ENCODE results near the gene S100A7A.

The S100A7A gene

GRCh38 chr1:153415850-153416570 lies at the start of gene S100A7A:
Gene S100A7A (plus strand): TSS chr1:153416520. CDS start chr1:153418083, 1,563 bp downstream.
- Histone ChIP-seq H2AFZ (ENCODE audit: low read length, unreplicated experiment) (no peak within 1 kb of the TSS), H3K4me1 (ENCODE audit: control insufficient read depth, insufficient read depth, low read length, unreplicated experiment) (no peaks in the 10 kb centered on the region), H3K4me3 (ENCODE audit: low read depth, low read length) (no peak within 1 kb of the TSS), H3K27ac (ENCODE audit: low read depth, low read length) (no peak within 1 kb of the TSS), H3K36me3 (ENCODE audit: insufficient read depth, low read length) (no peaks in the 10 kb centered on the region), H3K79me2 (ENCODE audit: control insufficient read depth, insufficient read depth, low read length, unreplicated experiment) (no peaks in the 10 kb centered on the region), H3K27me3 (ENCODE audit: insufficient read depth, low read length) (peaks cover 24% of the 10 kb centered on the region)

- Histone ChIP-seq H3K27me3 (ENCODE audit: insufficient read depth, low read length) (peaks cover 75% of the 10 kb centered on the region), H2AFZ (ENCODE audit: low read length, unreplicated experiment) (no peak overlapping the region), H3K36me3 (ENCODE audit: insufficient read depth, low read length) (no peaks in the 10 kb centered on the region), H3K27ac (ENCODE audit: low read depth, low read length) (no peak overlapping the region), H3K79me2 (ENCODE audit: control insufficient read depth, insufficient read depth, low read length, unreplicated experiment) (no peaks in the 10 kb centered on the region), H3K4me1 (ENCODE audit: control insufficient read depth, insufficient read depth, low read length, unreplicated experiment) (no peaks in the 10 kb centered on the region), H3K4me3 (ENCODE audit: low read depth, low read length) (no peak overlapping the region)
These were observed 49.2 kb upstream of the S100A7A start for GRCh38 chr1:153367090-153367489.

DNA sequence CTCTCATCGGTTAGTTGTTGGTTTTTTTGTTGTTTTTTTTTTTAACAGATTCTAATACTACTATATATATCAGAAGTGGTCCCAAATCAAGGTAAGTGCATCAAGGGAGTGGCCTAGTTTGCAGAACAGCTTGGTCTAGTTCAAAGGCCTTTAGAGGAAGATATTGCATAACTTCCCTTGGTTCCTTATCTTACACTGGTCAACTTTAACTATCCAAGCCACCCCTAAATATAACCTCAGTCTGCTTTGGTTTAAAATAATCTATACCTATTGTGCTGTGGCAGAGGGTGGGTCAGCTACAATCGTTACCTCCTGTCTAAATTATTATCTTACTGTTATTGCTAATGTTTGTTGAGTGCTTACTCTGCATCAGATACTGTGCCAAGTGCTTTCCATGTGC lies 47.8 kb upstream of the S100A7A start:
- Histone ChIP-seq H3K36me3 (ENCODE audit: insufficient read depth, low read length) (no peaks in the 10 kb centered on the region), H3K4me1 (ENCODE audit: control insufficient read depth, insufficient read depth, low read length, unreplicated experiment) (no peaks in the 10 kb centered on the region)

GRCh38 chr1:153370146-153370545 lies 46.2 kb upstream of the S100A7A start:
- Histone ChIP-seq H3K27ac (ENCODE audit: low read depth, low read length) (no peak overlapping the region), H3K36me3 (ENCODE audit: insufficient read depth, low read length) (no peaks in the 10 kb centered on the region), H3K4me1 (ENCODE audit: control insufficient read depth, insufficient read depth, low read length, unreplicated experiment) (no peaks in the 10 kb centered on the region), H3K27me3 (ENCODE audit: insufficient read depth, low read length) (peaks cover 65% of the 10 kb centered on the region), H3K79me2 (ENCODE audit: control insufficient read depth, insufficient read depth, low read length, unreplicated experiment) (no peaks in the 10 kb centered on the region), H3K4me3 (ENCODE audit: low read depth, low read length) (no peak overlapping the region), H2AFZ (ENCODE audit: low read length, unreplicated experiment) (no peak overlapping the region)

More for the DNA sequence above, 47.8 kb upstream of the S100A7A start:
- H2AFZ ChIP-seq (ENCODE audit: low read length, unreplicated experiment) = no peak overlapping the region
- H3K27me3 ChIP-seq (ENCODE audit: insufficient read depth, low read length) = peaks cover 72% of the 10 kb centered on the region
- no peaks in the 10 kb centered on the region for H3K79me2 ChIP-seq (ENCODE audit: control insufficient read depth, insufficient read depth, low read length, unreplicated experiment)
- H3K27ac ChIP-seq (ENCODE audit: low read depth, low read length) = no peak overlapping the region
- H3K4me3 ChIP-seq (ENCODE audit: low read depth, low read length) = no peak overlapping the region

DNA sequence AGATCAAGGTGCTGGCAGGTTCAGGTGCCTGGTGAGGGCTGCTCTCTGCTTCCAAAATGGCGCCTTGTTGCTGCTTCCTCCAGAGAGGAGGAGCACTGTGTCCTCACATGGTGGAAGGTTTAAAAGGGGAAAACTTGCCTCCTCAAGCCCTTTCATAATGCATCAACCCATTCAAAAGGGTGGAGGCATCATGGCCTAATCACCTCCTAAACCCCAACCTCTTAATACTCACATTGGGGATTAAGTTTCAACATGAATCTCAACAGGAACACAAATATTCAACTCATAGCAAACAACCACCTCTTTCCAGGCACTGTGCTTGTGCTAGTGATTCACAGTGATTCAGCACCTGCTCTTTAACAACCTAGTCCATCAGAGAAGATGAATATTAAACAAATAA lies 45.1 kb upstream of the S100A7A start:
- no peaks in the 10 kb centered on the region for H3K79me2 ChIP-seq (ENCODE audit: control insufficient read depth, insufficient read depth, low read length, unreplicated experiment)
- no peaks in the 10 kb centered on the region for H3K36me3 ChIP-seq (ENCODE audit: insufficient read depth, low read length)
- H3K4me3 ChIP-seq (ENCODE audit: low read depth, low read length) = no peak overlapping the region
- H3K27me3 ChIP-seq (ENCODE audit: insufficient read depth, low read length) = peaks cover 55% of the 10 kb centered on the region
- no peaks in the 10 kb centered on the region for H3K4me1 ChIP-seq (ENCODE audit: control insufficient read depth, insufficient read depth, low read length, unreplicated experiment)
- H3K27ac ChIP-seq (ENCODE audit: low read depth, low read length) = no peak overlapping the region
- H2AFZ ChIP-seq (ENCODE audit: low read length, unreplicated experiment) = no peak overlapping the region

DNA sequence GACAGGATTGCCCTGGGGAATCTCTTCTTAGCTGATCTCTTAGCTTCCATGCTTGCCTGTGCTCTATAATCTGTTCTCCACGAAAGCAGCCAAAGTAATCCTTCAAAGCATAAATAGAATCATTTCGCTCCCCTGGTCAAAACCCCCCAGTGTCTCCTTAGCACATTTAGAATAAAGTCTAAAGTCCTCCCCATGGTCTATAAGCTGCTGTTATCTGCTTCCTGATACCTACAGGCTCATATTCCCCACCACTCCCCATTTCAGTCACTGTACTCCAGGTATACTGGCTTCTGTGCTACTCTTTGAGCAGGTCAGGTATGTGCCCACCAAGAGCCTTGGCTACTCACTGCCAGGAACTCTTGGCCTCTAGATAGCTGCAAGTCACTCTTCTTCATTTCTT lies 43.7 kb upstream of the S100A7A start:
- no peaks in the 10 kb centered on the region for H3K79me2 ChIP-seq (ENCODE audit: control insufficient read depth, insufficient read depth, low read length, unreplicated experiment)
- no peaks in the 10 kb centered on the region for H3K36me3 ChIP-seq (ENCODE audit: insufficient read depth, low read length)
- peaks cover 54% of the 10 kb centered on the region for H3K27me3 ChIP-seq (ENCODE audit: insufficient read depth, low read length)
- H3K27ac ChIP-seq (ENCODE audit: low read depth, low read length) = no peak overlapping the region
- no peak overlapping the region for H3K4me3 ChIP-seq (ENCODE audit: low read depth, low read length)
- no peaks in the 10 kb centered on the region for H3K4me1 ChIP-seq (ENCODE audit: control insufficient read depth, insufficient read depth, low read length, unreplicated experiment)
- H2AFZ ChIP-seq (ENCODE audit: low read length, unreplicated experiment) = no peak overlapping the region

DNA sequence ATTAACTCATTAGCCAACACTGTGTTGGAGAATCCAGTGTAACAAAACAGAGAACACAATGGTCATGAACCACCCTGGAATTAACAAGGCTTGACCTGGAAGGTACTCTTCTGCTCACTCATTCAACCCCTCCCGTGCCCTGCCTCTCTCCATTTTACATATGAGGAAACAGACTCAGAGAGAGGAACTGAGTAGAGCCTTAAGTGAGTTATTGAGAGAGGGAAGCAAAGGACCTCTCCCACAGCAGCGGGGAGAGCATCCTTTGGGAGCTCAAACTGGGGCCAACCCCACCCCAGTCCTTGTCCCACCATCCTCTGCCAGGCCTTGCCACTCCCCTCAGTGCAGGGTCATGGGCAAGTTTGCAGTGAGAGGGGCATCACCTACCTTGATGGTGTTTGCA lies 42.2 kb upstream of the S100A7A start:
- Histone ChIP-seq H3K79me2 (ENCODE audit: control insufficient read depth, insufficient read depth, low read length, unreplicated experiment) (no peaks in the 10 kb centered on the region), H2AFZ (ENCODE audit: low read length, unreplicated experiment) (no peak overlapping the region), H3K27ac (ENCODE audit: low read depth, low read length) (no peak overlapping the region), H3K4me3 (ENCODE audit: low read depth, low read length) (no peak overlapping the region), H3K36me3 (ENCODE audit: insufficient read depth, low read length) (no peaks in the 10 kb centered on the region), H3K27me3 (ENCODE audit: insufficient read depth, low read length) (peaks cover 66% of the 10 kb centered on the region), H3K4me1 (ENCODE audit: control insufficient read depth, insufficient read depth, low read length, unreplicated experiment) (no peaks in the 10 kb centered on the region)

DNA sequence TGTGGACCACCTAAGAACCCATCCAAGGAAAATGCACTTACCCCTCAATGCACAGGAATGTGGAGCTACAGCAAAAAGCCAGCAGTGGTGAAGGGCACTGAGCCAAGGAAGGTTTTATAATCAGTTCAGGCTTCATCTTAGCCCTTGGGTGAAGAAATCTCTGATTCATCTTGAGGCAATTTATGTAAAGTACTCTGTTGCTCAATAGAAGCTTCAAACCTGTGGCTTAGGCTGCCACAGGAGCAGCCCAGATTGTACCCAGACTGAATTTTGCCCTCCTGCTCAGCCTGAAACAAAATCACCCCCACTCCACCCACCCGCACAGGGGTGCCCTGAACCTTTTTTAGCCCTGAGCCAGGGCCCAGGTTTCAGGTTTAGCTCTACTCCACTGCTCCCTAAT lies 40.8 kb upstream of the S100A7A start, which contains the start of gene S100A12:
S100A12 (minus strand) TSS at position 111 of the 400 bp plus-strand sequence. CDS start 1,029 bp downstream, outside the sequence.
- Histone ChIP-seq H3K27me3 (ENCODE audit: insufficient read depth, low read length) (peaks cover 56% of the 10 kb centered on the region), H3K4me1 (ENCODE audit: control insufficient read depth, insufficient read depth, low read length, unreplicated experiment) (no peaks in the 10 kb centered on the region), H3K36me3 (ENCODE audit: insufficient read depth, low read length) (no peaks in the 10 kb centered on the region), H3K4me3 (ENCODE audit: low read depth, low read length) (no peak within 1 kb of the TSS), H2AFZ (ENCODE audit: low read length, unreplicated experiment) (no peak within 1 kb of the TSS), H3K79me2 (ENCODE audit: control insufficient read depth, insufficient read depth, low read length, unreplicated experiment) (no peaks in the 10 kb centered on the region), H3K27ac (ENCODE audit: low read depth, low read length) (no peak within 1 kb of the TSS)

GRCh38 chr1:153379591-153379990 lies 36.7 kb upstream of the S100A7A start:
- H3K4me1 ChIP-seq (ENCODE audit: control insufficient read depth, insufficient read depth, low read length, unreplicated experiment) = no peaks in the 10 kb centered on the region
- no peak overlapping the region for H2AFZ ChIP-seq (ENCODE audit: low read length, unreplicated experiment)
- H3K79me2 ChIP-seq (ENCODE audit: control insufficient read depth, insufficient read depth, low read length, unreplicated experiment) = no peaks in the 10 kb centered on the region
- H3K27ac ChIP-seq (ENCODE audit: low read depth, low read length) = no peak overlapping the region
- H3K4me3 ChIP-seq (ENCODE audit: low read depth, low read length) = no peak overlapping the region
- peaks cover 36% of the 10 kb centered on the region; the same call in 1 of the 2 replicates for H3K27me3 ChIP-seq (ENCODE audit: insufficient read depth, low read length)
- no peaks in the 10 kb centered on the region for H3K36me3 ChIP-seq (ENCODE audit: insufficient read depth, low read length)

DNA sequence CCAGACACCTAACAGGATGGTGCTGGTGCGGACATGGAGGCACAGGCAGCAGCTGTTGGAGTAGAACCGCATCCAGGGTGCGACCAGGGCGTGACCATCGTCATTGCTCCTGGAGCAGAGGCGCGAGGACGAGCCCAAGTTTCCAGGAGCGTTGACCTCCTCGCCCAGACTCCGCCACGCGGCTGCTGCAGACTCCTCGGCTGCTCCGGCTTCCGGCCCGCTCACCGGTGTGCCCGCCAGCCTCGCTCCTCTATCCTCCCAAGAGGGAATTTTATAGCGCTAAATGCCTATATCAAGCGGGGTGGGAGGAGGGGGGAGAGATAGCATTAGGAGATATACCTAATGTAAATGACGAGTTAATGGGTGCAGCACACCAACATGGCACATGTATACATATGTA lies 35.6 kb upstream of the S100A7A start:
- H2AFZ ChIP-seq (ENCODE audit: low read length, unreplicated experiment) = no peak overlapping the region
- H3K36me3 ChIP-seq (ENCODE audit: insufficient read depth, low read length) = no peaks in the 10 kb centered on the region
- H3K27me3 ChIP-seq (ENCODE audit: insufficient read depth, low read length) = peaks cover 46% of the 10 kb centered on the region
- H3K4me1 ChIP-seq (ENCODE audit: control insufficient read depth, insufficient read depth, low read length, unreplicated experiment) = no peaks in the 10 kb centered on the region
- no peaks in the 10 kb centered on the region for H3K79me2 ChIP-seq (ENCODE audit: control insufficient read depth, insufficient read depth, low read length, unreplicated experiment)
- no peak overlapping the region for H3K27ac ChIP-seq (ENCODE audit: low read depth, low read length)
- H3K4me3 ChIP-seq (ENCODE audit: low read depth, low read length) = no peak overlapping the region

GRCh38 chr1:153384958-153385580 lies 31.3 kb upstream of the S100A7A start:
- Histone ChIP-seq H3K4me1 (ENCODE audit: control insufficient read depth, insufficient read depth, low read length, unreplicated experiment) (no peaks in the 10 kb centered on the region), H2AFZ (ENCODE audit: low read length, unreplicated experiment) (no peak overlapping the region), H3K79me2 (ENCODE audit: control insufficient read depth, insufficient read depth, low read length, unreplicated experiment) (no peaks in the 10 kb centered on the region), H3K27me3 (ENCODE audit: insufficient read depth, low read length) (peaks cover 41% of the 10 kb centered on the region), H3K36me3 (ENCODE audit: insufficient read depth, low read length) (no peaks in the 10 kb centered on the region), H3K27ac (ENCODE audit: low read depth, low read length) (no peak overlapping the region), H3K4me3 (ENCODE audit: low read depth, low read length) (no peak overlapping the region)

Measured in ACC112 (cell line).